Stimulated activated effector memory CD8-positive, alpha-beta T cell treated with anti-CD3 and anti-CD28 coated beads, Interleukin-12 subunit alpha, Interleukin-12 subunit beta, amount 100 ng/mL, for 72 hours (primary cell): ENCODE data around the gene CHURC1.

Source experiments
- ATAC-seq: fragments of 150-1000 bp; cut with Tn5 transposase; 2 replicates; pipeline ENCODE4 v1.10.0; 2021
- DNase-seq, 2 donors: peaks; one replicate each; pipeline ENCODE4 v3.0.0; 2021 to 2022; ENCODE audit warnings: low spot score in 2 of 2
- H3K27ac Mint-ChIP-seq: one replicate; pipeline ENCODE4 v1.8.0; 2022; ENCODE audit warnings: mild to moderate bottlenecking, mixed read lengths
- H3K36me3 Mint-ChIP-seq: one replicate; pipeline ENCODE4 v1.8.0; 2022; ENCODE audit warnings: mild to moderate bottlenecking, mixed read lengths
- H3K4me1 Mint-ChIP-seq: one replicate; pipeline ENCODE4 v1.8.0; 2022; ENCODE audit warnings: mixed read lengths
- H3K4me3 Mint-ChIP-seq: one replicate; pipeline ENCODE4 v1.8.0; 2022; ENCODE audit warnings: mild to moderate bottlenecking, mixed read lengths
- H3K9me3 Mint-ChIP-seq: one replicate; pipeline ENCODE4 v1.8.0; 2022; ENCODE audit warnings: mixed read lengths

CHURC1 gene

GRCh38 chr14:64971943-64972791 lies 57.9 kb downstream of the CHURC1 start, which contains the start of gene RAB15:
Gene RAB15, minus strand, starts transcription at chr14:64972336. Its CDS starts 260 bp downstream, at chr14:64972076.
- no peaks in the 10 kb centered on the region for H3K9me3 Mint-ChIP-seq
- peak within 1 kb of the TSS; percentile 77 for H3K4me3 Mint-ChIP-seq
- peaks cover 4% of the 10 kb centered on the region for H3K36me3 Mint-ChIP-seq
- H3K4me1 Mint-ChIP-seq = no peaks in the 10 kb centered on the region
- peak; percentile 17 to 66 for DNase-seq
- peak; percentile 79 for ATAC-seq
- H3K27ac Mint-ChIP-seq = peak within 1 kb of the TSS; percentile 82

GRCh38 chr14:64973026-64973442 lies 58.8 kb downstream of the CHURC1 start:
- ATAC-seq (no peak), DNase-seq (no peak)
- Mint-ChIP-seq H3K4me3 (peak overlapping the region; percentile 77), H3K9me3 (no peaks in the 10 kb centered on the region), H3K27ac (peak overlapping the region; percentile 82), H3K36me3 (peaks cover 4% of the 10 kb centered on the region), H3K4me1 (no peaks in the 10 kb centered on the region)

- ATAC-seq = no peak
- H3K36me3 Mint-ChIP-seq = peaks cover 4% of the 10 kb centered on the region
- H3K4me3 Mint-ChIP-seq = no peak overlapping the region
- H3K9me3 Mint-ChIP-seq = no peaks in the 10 kb centered on the region
- no peak overlapping the region for H3K27ac Mint-ChIP-seq
- no peaks in the 10 kb centered on the region for H3K4me1 Mint-ChIP-seq
- DNase-seq = no peak
Measured at GRCh38 chr14:64973826-64974225, 59.6 kb downstream of the CHURC1 start.

- Mint-ChIP-seq H3K9me3 (no peaks in the 10 kb centered on the region), H3K36me3 (peaks cover 4% of the 10 kb centered on the region), H3K27ac (no peak overlapping the region), H3K4me1 (no peaks in the 10 kb centered on the region), H3K4me3 (no peak overlapping the region)
- DNase-seq (no peak), ATAC-seq (no peak)
Measured at GRCh38 chr14:64974563-64974962, 60.3 kb downstream of the CHURC1 start.

GRCh38 chr14:64979336-64980074 lies 65.2 kb downstream of the CHURC1 start:
- no peak for DNase-seq
- no peaks in the 10 kb centered on the region for H3K36me3 Mint-ChIP-seq

GRCh38 chr14:64983439-64984310 lies 69.4 kb downstream of the CHURC1 start:
- ATAC-seq (no peak), DNase-seq (no peak)
- Mint-ChIP-seq H3K9me3 (no peaks in the 10 kb centered on the region), H3K4me3 (peak overlapping the region; percentile 50), H3K4me1 (peaks cover 18% of the 10 kb centered on the region), H3K36me3 (peaks cover 11% of the 10 kb centered on the region), H3K27ac (no peak overlapping the region)

More at GRCh38 chr14:64979336-64980074, 65.2 kb downstream of the CHURC1 start:
- Mint-ChIP-seq H3K4me3 (no peak overlapping the region), H3K4me1 (peaks cover 11% of the 10 kb centered on the region), H3K9me3 (no peaks in the 10 kb centered on the region), H3K27ac (no peak overlapping the region)
- peak; percentile 27 for ATAC-seq
